HS-27A (cell line): ENCODE data around the gene LOXL4.
"Not testable (repeated sequence)": the region's sequence is repeated elsewhere in the genome, so short reads cannot be mapped to it uniquely, and the experiment has no call there.

Experiments used
- DNase-seq: peaks from one replicate; pipeline ENCODE4 v3.0.0-alpha.2; 2012; ENCODE audit warnings: low read depth, missing footprints

LOXL4 gene

GRCh38 chr10:98244141-98244540, 23.9 kb downstream of the LOXL4 start:
- no peak for DNase-seq

- DNase-seq, result no peak
Measured at GRCh38 chr10:98242823-98243222, 25.2 kb downstream of the LOXL4 start.

- DNase-seq, result no peak
Measured at GRCh38 chr10:98240524-98240923, 27.5 kb downstream of the LOXL4 start.

- no peak for DNase-seq
Measured at GRCh38 chr10:98238391-98238790, 29.6 kb downstream of the LOXL4 start.

- no peak for DNase-seq
Measured at GRCh38 chr10:98236862-98237261, 31.1 kb downstream of the LOXL4 start.

GRCh38 chr10:98235846-98236245, 32.1 kb downstream of the LOXL4 start:
- DNase-seq, result no peak

GRCh38 chr10:98231417-98231816, 36.6 kb downstream of the LOXL4 start:
- DNase-seq, result no peak

GRCh38 chr10:98228266-98228665, 39.7 kb downstream of the LOXL4 start:
- not testable (repeated sequence) for DNase-seq

- not testable (repeated sequence) for DNase-seq
Measured at GRCh38 chr10:98227713-98228112, 40.3 kb downstream of the LOXL4 start.

- DNase-seq, result no peak
Measured at GRCh38 chr10:98226508-98227144, 41.4 kb downstream of the LOXL4 start.

- DNase-seq, result no peak
Measured at GRCh38 chr10:98224996-98225395, 43.0 kb downstream of the LOXL4 start.

- DNase-seq, result no peak
Measured at GRCh38 chr10:98224509-98224908, 43.5 kb downstream of the LOXL4 start.

- DNase-seq, result no peak
Measured at GRCh38 chr10:98223874-98224273, 44.1 kb downstream of the LOXL4 start.

GRCh38 chr10:98217801-98218200, 50.2 kb downstream of the LOXL4 start:
- DNase-seq, result no peak

GRCh38 chr10:98215373-98215772, 52.6 kb downstream of the LOXL4 start:
- DNase-seq, result no peak

GRCh38 chr10:98213740-98214139, 54.3 kb downstream of the LOXL4 start:
- no peak for DNase-seq

GRCh38 chr10:98212196-98212595, 55.8 kb downstream of the LOXL4 start:
- DNase-seq, result no peak

- DNase-seq, result no peak
Measured at GRCh38 chr10:98209441-98209840, 58.6 kb downstream of the LOXL4 start.

GRCh38 chr10:98208925-98209324, 59.1 kb downstream of the LOXL4 start:
- no peak for DNase-seq

GRCh38 chr10:98205351-98205750, 62.6 kb downstream of the LOXL4 start:
- no peak for DNase-seq

GRCh38 chr10:98202378-98202777, 65.6 kb downstream of the LOXL4 start:
- no peak for DNase-seq

GRCh38 chr10:98201760-98202159, 66.2 kb downstream of the LOXL4 start:
- DNase-seq, result no peak
